NOMO-1 treated with DMSO at 0.1 percent for 48 hours (cell line): ENCODE results near the gene FOSL1.
A peak's percentile ranks its signal among the peaks of the same experiment; 100 is the strongest.

Experiments used
- DNase-seq: peaks from one replicate; lab custom pipeline; 2025; ENCODE audit not compliant: unreplicated experiment; lab: John Stamatoyannopoulos, UW

Gene FOSL1

GRCh38 chr11:65883058-65883761, 17.0 kb downstream of the FOSL1 start:
- no peak for DNase-seq

DNA sequence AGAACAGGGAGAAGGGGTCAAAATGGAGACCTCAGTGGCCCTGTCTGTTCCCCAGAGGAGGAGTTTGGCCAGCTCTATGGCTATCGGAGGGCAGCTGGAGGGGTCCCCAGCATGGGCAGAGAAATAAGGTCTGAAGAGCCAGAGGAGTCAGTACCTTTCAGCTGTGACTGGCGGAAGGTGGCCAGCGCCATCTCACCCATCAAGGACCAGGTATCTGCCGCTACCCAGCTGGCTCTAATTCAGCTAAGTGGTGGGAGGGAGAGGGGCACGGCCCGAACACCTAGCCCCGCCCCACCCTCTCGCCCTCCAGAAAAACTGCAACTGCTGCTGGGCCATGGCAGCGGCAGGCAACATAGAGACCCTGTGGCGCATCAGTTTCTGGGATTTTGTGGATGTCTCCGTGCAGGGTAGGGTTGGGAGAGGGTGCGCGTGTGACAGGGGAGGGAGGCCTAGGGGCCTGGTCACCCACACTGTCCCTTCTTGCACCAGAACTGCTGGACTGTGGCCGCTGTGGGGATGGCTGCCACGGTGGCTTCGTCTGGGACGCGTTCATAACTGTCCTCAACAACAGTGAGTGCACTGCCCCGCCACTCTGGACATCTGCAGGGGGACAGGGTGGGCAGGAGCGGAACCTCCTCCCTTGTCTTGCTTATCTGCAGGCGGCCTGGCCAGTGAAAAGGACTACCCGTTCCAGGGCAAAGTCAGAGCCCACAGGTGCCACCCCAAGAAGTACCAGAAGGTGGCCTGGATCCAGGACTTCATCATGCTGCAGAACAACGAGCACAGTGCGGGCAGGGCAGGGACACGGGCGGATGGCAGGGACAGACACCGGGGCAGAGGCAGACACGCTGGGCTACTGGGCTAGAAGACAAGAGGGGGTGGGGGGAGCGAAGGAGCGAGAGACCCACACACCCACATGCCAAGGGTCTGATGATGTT, 17.8 kb downstream of the FOSL1 start:
- DNase-seq, result no peak

- no peak for DNase-seq
These were observed 19.3 kb downstream of the FOSL1 start for GRCh38 chr11:65880844-65881421.

DNA sequence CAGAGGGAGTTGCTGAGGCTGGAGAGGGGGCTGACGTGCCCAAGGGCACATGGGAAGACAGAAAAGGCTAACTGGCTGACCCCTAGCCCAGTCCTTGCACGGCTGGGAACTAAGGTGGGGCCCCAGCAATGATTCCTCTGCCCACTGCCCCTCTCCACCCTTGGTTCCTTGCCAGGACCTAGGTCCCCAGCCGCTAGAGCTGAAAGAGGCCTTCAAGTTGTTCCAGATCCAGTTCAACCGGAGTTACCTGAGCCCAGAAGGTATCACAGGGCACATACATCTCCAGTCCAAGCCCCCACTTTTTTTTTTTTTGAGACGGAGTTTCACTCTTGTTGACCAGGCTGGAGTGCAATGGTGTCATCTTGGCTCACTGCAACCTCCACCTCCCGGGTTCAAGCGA, 20.2 kb downstream of the FOSL1 start:
- DNase-seq, result no peak

DNA sequence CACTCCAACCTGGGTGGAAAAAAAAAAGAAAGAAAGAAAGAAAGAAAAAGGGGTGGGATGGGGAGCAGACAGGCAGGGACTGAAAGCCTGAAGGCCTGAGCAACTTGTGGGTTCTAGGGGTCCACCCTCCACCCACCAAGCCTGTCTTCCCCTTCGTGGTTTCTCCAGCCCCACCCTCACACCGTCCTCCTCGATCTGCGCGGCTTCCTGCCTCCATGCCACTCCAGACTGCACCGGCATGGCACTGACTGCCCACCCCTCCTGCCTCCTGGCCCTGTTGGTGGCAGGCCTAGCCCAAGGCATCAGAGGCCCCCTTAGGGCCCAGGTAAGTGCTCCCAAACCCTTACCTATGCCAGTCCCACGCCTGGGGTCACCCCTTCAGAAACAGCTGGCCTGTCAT, 20.6 kb downstream of the FOSL1 start, which contains the start of gene CTSW:
Gene CTSW (plus strand): TSS at position 221 of the 400 bp plus-strand sequence. CDS start 18 bp downstream, at position 239.
- no peak for DNase-seq

DNA sequence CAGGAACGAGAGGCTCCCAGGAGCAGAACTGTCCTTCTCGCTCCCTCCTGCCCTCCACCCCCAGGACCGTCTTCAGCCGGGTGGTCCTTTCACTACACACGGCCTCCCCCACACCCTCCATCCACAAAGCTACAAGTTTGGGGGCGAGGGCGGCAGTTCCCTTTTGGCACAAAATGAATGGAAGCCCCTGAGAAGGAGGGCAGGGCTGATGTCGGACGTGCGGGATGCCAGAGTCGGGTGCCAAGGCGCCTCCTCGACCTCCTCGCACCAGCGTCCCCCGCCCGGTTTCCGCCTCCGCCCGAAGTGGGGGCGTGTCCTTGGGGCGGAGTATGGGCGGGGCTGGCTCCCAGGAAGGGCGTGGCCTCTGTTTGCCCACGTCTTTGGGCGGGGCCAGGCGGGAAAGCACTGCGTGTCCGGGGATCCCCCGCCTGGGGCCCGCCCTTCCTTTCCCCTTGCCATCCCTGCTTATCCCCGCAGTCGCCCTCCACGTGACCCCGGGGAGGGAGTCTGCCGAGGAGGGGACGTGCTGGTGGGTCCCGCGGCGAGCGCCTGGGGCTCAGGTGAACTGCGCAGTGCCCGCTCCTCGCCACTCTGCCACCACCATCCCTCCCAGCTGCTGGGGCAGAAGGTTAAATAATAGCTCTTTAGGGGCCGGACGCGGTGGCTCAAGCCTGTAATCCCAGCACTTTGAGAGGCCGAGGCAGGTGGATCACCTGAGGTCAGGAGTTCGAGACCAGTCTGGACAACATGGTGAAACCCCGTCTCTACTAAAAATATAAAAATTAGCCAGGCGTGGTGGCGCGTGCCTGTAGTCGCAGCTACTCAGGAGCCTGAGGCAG, 26.7 kb downstream of the FOSL1 start:
- peak; percentile 83 for DNase-seq

DNA sequence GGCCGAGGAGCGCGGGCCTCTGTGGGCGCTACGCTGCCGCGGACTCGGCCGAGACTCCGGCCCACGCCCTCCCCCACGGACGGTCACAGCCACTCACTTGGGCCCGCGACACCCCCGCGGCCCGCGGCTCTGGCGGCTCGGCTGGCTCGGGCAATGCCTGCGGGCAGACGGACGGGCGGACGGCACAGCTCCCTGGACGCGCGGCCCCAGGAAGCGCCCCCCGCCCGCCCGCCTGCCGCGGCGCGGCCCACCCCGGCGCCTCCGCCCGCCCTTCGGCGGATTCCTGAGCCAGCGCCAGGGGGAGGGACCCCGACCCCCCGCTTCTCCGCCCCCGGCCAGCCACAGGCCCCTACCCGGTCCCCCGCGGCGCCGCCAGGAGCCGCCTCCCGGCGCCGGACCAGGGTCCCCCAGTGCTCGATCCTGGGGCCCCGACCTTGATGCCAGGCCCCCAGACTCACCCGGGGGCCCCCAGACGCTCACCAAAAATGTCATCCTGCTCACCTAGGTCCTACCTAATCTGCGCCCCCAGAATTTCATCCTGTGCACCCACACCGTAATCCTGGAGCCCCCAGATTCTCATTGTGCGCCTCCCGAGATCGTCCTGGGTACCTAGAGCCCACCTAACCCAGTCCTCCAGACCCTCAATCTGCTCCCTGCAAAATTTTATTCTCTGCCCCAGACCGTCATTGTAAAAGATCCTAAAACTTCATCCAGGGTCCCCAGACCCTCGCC, 27.4 kb downstream of the FOSL1 start, which contains the start of gene EFEMP2:
Gene EFEMP2 (minus strand): TSS at position 215 of the 732 bp plus-strand sequence. CDS start 446 bp downstream, outside the sequence.
- DNase-seq, result no peak

- no peak for DNase-seq
These were observed 28.2 kb downstream of the FOSL1 start for GRCh38 chr11:65871811-65872548.

DNA sequence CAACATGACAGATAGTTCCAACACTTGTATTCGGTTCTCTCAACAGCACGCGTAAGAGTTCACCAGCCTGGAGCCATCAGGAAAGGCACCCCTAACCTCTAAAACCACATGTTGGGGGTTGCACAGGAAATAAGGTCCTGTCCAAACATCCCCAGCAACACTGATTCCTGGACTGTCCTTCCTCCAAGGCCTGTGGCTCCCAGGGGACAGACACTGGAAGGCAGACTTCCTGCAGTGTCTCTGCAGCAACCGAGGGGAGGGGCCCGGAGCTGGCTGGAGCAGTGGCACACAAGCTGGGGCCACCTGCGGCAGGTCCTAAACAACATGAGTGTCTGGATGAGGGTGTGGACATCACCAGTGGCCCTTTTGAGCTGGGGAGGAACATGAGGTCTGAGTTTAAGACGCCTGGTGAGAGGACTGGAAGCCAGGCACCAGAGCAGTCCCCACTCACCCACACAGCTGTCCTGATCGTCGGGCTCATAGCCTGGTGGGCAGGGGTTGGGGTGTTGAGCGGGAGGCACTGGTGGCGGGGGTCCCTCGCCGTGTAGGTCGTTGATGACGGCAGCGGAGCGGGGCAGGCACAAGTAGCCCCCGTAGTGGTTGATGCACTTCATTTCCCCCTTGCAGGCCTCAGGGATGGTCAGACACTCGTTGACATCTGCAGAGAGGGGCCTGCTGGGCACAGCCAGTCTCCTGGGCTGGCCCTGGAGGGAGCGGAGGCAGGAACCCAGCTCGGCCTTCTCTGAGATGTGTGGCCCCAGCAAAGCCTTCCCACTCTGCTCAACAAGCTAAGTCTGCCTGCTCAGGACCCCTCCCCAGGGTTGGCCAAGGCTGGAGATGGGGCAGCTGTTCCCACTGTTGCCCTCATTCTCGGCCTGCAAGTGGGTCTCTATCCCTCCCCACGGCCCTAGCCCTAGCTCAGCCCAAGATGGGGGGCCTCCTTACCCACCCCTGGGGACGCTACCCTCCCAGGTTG, 29.2 kb downstream of the FOSL1 start:
- DNase-seq, result no peak

GRCh38 chr11:65870307-65870658, 29.9 kb downstream of the FOSL1 start:
- no peak for DNase-seq

DNA sequence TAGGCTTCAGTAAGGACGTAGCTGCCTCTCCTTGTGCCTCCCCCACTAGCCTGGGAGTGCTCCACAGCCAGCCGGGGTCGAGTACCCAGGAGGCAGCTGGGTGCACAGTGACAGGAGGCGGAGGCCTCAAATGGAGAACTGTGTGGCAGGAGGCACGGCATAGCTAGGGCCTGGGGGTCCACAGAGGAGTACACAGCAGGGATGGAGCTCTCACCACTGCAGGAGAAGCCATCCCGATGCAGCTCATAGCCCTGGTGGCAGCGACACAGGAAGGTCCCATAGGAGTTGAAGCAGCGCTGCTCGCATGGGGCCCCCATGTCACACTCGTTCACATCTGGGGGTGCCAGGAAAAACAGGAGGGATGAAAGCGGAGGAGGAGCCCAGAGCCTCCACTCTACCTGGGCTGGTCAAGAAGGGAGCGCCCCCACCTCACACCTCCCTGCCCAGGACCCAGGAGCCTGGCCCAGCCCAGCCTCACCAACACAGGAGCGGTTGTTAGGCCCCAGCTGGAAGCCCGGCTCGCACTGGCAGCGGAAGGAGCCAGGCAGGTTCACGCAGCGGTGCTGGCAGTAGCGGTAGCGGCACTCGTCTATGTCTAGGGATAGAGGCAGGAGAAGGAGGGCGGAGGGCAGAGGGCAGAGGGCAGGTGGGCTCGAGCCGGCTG, 30.4 kb downstream of the FOSL1 start:
- no peak for DNase-seq

DNA sequence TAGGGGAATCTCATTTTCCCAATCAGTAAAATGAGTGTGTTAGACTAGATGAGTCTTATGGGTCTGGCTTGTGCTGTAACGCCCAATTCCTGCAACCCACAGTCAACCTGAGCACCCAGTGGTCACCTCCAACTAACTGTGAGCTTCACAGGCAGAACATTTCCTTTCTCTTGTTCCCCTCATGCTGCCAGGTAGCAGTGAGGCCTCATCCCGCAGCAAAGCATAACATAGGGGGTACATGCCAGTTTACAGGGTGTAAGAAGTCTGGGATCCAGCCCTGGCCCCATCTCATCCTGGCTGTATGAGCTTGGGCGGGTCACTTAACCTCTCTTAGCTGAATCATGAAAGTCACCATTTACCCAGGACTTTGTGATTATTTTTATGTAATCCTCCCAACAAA, 31.3 kb downstream of the FOSL1 start:
- no peak for DNase-seq

DNA sequence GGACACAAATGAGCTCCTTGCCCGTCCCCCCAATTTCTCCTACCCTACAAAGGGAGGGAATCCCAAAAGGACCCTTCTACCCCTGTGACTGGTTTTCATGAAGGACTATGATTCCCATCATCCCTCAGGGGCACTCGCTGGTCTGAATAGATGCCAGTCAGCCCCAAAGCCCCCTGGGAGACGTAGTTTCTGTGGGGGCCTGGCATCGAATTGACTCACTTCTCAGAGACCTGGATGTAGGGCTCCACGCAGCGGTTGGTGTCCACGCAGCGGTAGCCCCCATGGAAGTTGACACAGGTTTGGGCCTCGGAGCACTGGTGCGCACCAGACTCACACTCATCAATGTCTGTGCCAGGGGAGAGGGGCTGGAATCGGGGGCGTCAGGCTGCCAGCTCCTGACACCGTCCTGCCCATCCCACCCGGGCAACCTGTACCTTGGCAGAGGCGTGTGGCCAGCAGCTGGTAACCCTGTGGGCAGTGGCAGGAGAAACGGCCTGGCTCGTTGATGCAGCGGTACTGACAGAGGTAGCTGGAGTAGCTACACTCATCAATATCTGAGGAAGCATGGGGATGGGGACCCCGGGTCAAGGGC, 32.0 kb downstream of the FOSL1 start:
- no peak for DNase-seq

DNA sequence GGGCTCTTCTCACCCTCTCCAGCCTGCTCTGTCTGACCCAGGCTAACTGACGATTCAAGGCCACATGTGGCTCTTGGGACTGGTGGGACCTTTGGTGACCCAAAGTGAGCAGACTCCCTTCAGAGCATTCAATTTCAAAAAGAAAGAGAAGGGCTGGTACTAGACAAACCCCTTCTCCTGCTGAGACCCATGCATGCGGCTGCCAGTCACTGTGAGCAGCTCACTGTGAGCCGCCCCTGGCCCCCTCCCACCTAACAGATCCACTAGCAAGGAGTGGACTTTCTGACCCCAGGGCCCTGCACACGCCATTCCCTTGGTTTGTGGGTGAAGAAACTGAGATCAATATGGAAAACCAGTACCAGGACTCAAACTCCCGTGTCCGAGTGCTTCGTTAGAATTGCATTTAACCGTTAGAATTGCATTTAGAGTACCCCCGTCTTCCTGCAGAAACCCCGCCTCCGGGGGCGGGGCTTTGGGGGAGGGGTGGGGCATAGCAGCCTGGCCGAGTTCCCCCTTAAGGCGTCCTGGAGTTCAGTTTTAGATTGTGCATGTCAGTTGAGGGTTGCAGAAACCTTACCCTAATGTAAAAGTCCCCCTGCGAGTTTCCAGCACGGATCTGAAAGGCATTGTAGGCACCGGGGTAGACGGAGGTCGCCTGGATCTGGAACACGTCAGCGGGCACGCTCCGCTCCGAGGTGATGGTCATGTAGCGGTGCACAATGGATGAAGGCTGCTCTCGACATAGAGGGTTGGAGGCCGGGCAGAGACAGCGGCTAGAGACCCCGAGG, 32.7 kb downstream of the FOSL1 start:
- no peak for DNase-seq

GRCh38 chr11:65866509-65867283, 33.5 kb downstream of the FOSL1 start:
- no peak for DNase-seq
